Left kidney (tissue), 8 donors: Measurements from ENCODE around the gene MAPK11. TPM values are rescaled to one million over a fixed set of nuclear protein-coding genes. Genes with fewer than 3 reads are reported as not detected.

Experiments
- DNase-seq: peaks from one replicate; pipeline ENCODE4 v3.0.0-alpha.2; 2013
- long read RNA-seq, 8 donors: transcript quantifications; one replicate each; lab custom pipeline, GENCODE V29; 2026
- polyA plus RNA-seq: library from polyadenylated mRNA; unstranded; fragments of 120-200 nt; gene quantifications from one replicate; pipeline ENCODE4 v1.2.1, GENCODE V29; 2013; ENCODE audit not compliant: insufficient read length

Gene MAPK11
- polyA plus RNA-seq = 7.1 TPM
- long read RNA-seq, donor 1, partial matches to known transcripts = 0 of 1 reads
- long read RNA-seq, donor 1, other reads (novel, unspliced or antisense) = 0 of 1 reads
- long read RNA-seq, donor 2, partial matches to known transcripts = 0 of 1 reads
- long read RNA-seq, donor 2, other reads (novel, unspliced or antisense) = 0 of 1 reads
- long read RNA-seq, donor 3, partial matches to known transcripts = 0 of 1 reads
- long read RNA-seq, donor 3, other reads (novel, unspliced or antisense) = 0 of 1 reads
- long read RNA-seq, donor 4 = 0 reads
- long read RNA-seq, donor 5, partial matches to known transcripts = 0 of 4 reads
- long read RNA-seq, donor 5, other reads (novel, unspliced or antisense) = 0 of 4 reads
- long read RNA-seq, donor 6, partial matches to known transcripts = 0 of 5 reads
- long read RNA-seq, donor 6, other reads (novel, unspliced or antisense) = 0 of 5 reads
- long read RNA-seq, donor 7, partial matches to known transcripts = 0 of 2 reads
- long read RNA-seq, donor 7, other reads (novel, unspliced or antisense) = 0 of 2 reads
- long read RNA-seq, donor 8 = 0 reads

DNA sequence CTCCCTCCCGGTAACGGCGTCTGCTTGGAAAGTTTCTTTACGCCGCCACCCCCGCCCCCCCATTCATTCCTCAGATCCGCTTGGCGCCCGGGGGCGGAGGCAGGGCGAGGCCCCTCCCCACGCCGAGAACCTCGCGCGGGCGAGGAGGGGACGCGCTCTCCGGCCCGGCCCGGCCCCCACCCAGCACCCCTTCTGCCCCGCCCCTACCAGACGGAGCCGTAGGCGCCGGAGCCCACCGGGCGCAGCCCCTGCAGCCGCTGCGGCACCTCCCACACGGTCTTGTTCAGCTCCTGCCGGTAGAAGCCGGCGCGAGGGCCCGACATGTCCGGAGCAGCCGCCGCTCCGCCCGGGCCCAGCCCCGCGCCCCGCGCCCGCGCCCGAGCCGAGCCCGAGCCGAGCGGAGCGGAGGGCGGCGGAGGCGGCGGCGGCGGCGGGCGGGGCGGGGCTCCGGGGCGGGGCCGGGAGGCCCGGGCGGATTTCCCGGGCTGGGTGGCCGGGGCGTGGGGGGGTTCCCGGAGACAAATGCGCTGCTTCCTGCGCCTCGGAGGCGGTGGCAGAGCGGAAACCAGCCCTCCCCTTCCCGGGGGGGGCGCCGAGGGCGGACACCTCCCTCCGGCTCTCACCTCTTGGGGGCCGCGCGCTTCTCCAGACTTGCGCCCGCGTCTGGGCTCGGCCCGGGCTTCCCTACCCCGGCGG is at the start of gene MAPK11:
Gene MAPK11 (minus strand): TSS at position 411 of the 696 bp plus-strand sequence. CDS start 88 bp downstream, at position 323.
- no peak for DNase-seq

DNA sequence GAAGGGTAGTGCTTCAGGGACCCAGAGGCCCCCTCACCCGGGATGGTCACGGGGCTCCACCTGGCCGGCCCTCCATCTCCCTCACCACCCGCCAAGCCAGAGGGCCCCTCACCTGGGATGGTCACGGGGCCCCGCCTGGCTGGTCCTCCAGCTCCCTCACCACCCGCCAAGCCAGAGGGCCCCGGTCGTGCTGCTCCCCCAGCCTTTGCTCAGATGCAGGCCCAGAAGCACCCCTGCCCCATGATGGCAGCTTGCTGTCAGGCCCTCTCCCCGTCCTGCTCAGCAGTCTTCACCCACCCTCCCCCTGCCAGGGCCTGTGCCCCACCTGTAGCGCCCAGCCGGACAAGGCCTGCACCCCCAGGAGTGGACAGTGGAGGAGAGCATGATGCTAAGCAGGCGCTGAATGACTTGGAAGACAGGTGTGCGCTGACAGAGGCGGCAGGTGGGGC is 49.3 kb upstream of the MAPK11 start:
- DNase-seq = no peak

DNA sequence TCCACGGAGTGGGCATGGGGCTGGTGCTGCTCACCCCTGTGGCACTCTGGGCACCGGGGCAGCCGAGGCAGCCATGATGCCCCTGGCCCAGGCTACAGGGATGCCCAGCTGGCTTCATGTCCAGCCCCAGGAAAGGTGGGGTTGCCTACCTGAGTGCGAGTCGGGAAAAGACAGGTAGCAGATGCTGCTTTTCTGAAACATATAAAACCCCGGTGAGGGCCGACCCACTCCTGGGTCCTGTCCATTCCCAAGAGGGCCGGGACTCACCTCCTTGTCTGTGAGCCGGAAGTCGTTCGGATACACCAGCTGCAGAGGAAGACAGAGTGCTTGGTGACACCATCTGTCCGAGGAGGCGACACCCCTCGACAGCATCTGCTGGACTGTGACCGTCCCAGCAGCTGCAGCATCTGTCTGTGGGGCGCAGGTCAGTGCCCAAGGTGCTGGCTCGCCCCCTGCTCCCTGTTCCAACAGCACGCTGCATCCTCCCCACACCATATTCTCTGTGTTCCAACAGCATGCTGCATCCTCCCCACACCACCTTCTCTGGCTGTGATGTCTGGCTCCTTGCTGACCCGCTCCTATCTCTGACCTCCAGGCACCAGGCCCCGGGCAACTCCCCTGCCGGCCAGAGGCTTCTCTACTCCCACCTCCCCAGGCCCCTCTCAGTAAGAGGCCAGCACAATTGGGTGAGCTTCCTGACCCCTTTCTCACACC is 48.7 kb upstream of the MAPK11 start:
- no peak for DNase-seq

DNA sequence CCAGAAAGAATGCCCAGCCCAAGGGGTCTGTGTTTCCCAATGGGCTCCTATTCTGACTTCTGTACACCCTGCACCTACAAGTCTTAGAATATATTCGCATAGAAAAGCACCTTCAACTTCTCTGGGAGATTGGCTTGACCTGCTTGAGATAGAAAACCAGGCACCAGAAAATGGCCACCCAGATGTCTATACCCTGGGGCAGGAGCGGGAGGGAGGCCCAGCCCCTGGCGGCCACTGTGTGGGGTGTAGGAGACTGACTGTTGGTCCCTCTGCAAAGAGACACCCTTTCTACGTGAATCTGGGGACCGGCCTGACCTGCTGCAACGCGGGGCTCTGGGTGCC is 48.1 kb upstream of the MAPK11 start:
- no peak for DNase-seq

DNA sequence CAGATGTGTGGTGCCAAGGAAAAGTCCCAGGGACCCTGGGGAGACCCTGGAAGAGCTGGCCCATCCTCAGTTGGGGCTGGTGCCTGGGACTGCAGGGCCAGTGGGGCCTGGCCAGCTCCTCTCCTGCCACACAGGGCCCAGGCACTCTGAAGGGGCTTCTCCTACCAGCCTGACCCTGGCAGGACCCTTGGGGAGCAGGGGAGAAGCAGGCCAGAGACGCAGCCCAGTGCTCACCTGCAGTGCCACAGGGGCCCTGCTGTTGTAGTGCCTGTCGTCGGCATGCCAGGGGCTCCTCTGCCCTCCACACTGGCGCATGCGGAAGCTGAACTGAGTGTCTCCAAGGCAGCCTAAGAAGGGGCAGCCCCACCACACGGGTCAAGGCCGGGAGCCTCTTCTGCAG is 47.5 kb upstream of the MAPK11 start:
- no peak for DNase-seq

DNA sequence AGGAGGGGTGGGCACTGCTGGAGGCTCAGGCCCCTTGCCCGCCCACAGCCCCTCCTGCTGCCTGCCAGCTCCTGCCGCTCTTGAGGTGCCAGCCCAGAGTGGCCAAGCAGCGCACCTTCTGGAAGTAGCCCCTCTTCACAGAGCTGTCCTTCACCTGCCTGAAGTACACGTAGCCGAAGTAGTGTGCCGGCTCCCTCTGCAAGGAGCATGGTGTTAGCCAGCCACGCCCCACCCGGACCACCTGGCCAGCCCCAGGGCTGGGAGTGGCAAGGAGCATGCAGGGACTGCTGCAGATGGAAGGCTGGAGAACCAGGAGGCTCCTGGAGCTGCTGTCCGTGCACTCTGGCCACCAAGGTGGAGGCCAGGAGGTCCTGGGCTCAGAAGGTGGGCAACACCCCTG is 47.0 kb upstream of the MAPK11 start:
- DNase-seq = no peak

DNA sequence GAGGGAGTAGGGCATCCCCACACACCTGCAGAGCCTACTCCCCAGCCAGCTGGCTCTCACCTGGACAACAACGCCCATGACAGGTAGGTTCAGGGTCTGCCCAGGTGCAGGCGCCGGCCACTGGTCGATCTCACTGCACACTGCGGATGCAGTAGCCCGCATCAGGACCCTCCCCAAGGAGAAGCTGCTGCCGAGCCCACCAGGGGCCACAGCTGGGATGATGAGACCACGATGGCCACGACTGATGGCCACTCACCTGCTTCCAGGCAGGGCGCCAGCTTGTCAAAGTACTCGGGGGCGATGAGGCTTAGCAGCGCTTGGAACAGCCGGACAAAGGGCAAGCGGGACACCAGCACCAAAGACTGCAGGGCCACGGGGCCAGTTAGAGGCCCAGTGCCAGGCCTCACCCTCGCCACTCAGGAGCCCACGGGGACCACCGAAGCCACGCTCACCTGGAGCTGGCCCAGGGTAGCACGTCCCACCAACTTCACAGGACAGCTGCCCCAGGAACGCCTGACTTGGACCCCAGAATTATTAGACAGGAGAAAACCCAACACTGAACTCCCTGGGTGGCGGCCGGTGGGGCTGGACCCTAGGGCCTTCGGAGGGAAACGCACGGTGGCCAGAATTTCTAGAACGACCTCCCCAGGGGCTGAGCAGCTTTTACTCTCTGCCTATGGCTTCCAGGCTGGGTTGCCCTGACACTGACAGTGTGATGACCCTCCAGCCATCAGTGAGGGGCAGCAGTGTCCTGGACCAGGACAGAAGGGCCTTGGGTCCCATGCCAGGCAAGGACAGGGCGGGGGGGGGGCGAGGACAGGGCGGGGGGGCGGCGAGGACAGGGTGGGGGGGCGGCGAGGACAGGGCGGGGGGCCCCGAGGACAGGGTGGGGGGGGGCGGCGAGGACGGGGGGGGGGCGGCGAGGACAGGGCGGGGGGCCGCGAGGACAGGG is 46.2 kb upstream of the MAPK11 start:
- DNase-seq = no peak

DNA sequence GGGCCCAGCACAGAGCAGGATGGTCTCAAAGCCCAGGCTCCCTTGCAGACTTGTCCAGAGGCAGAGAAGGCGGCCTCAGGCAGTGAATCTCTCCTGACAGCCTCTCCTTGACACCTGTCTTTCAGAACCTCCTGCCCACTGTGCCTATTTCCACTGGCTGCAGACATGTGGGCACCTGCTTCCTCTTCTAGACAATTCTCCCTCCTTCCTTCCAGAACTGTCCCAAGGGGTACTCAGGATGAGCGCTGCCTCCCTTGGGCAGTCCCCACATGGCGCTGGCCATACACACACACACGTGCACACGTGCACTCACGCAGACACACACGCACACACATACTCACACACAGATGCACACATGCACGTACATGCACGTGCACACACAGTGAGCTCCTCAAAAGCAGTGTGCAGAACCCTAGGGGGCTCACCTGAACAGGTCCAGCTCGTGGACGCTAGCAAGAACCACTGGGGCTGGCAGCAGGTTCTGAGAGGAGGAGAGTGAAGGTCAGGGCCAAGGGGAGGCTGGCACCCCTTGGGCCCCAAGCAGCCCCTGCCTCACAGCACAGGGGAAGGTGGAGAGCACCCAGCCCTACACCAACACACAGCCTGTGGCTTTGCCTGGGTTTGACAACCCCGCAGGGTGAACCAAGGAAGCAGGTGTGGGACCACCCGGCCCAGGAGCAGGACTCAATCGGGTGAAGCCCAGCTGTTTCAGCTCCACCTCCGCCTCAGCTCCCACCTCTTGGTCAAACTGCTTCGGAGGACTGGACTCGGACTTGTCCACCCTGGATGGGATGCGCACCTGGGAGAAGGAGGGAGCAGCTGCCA is 45.3 kb upstream of the MAPK11 start:
- no peak for DNase-seq

DNA sequence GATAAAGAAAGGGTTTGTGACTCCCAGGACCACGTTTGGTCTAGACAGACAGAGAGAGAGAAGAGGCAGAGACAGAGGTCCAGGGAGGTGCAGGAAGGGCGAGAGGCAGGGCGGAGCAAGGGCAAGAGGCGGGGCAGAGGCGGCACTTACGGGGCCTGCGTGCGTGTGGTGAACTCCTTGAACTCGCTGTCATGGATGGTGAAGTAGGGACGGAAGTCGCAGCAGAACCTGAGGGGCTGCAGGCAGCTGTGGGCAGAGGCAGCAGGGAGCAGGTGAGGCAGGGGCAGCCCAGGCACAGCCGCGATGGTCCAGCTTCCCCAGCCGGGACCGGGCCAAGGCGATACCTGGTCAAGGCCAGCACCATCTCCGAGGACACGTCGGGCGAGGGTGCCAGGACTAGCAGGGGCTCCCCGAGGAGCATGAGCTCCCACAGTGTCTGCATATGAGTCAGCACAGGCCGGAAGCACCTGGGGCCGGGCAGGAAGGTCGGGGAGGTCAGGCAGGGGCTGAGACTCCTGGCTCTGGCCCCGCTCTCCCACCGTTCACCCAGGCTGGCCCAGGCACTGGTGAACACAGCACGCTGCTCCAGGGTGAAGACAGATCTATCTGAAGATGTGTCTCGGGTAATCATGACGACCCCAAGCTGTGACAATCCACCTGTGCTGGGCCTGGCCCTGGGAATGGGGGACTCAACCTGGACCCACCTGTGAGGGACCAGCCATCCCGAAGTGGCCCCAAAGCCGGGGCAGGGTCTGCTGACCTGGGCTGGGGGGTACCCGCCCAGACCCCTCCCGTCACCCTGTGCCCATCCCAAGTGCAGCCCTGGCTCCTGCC is 44.5 kb upstream of the MAPK11 start:
- no peak for DNase-seq

DNA sequence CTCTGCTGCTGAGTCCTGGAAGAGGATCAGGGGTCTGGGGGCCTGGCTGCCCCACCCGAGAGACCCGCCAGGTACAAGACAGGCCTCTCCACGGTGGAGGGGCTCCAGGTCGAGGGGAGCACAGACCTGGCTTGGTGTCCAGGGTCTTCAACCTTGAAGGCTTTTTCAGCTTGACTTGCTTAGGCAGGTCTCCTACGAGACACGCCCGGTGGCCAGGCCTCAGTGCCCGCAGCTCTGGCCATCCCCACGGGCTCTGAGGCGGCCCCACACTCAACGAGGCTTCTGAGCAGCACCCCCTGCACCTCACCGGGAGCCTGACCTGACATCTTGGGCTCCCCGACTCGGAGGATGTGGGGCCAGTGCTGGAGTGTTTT is 43.9 kb upstream of the MAPK11 start:
- DNase-seq = no peak

DNA sequence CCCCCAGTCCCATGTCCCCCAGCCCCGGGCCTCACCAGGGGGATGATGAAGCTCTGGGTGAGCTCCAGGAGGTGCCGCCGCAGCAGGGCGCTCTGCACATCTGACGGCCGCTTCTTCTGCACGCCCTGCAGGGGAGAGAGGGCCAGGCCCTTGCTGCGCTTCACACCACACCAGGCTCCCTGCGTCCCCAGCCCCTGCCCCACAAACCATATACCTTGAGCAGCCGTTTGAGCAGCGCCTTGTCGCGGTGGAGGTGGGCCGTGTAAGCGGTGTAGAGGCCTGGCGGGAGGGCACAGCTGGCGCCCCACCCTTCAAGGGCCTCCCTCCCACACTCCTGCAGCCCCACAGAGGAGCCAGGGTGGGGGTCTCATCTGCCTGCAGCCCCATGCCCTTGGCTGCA is 43.4 kb upstream of the MAPK11 start:
- no peak for DNase-seq

DNA sequence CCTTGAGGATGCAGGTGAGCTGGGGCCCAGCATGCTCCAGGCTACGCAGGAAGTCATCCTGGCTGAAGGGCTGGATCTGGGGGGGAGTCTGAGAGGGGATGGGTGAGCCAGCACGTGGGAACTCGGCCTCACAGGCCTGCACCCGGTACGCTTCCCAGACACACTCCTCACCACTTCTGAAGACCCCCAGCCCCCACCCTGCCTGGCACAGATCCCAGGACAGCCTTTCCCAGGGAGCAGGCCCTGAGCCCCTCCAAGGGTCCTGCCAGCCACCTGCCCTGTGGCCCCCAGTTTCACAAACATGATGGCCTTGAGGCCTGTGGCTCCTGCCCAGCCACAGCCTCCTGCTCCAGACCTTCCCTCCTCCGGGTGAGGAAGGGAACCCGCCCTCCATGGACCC is 42.8 kb upstream of the MAPK11 start:
- no peak for DNase-seq

DNA sequence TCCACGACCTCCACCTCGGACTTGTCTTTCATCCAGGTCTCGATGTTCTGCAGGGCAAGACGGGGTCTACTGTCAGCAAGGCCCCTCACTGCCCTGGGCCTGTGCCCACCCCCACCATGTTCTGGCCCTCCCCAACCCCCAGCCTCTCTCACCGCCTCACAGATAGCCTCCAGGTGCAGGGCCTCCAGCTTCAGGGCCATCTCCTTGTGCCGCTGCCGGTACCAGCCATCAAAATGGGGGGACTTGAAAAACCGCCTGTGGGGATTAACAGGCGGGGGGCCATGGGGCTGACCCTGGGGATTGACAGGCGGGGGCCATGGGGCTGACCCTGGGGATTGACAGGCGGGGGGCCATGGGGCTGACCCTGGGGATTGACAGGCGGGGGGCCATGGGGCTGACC is 42.2 kb upstream of the MAPK11 start:
- DNase-seq = no peak

DNA sequence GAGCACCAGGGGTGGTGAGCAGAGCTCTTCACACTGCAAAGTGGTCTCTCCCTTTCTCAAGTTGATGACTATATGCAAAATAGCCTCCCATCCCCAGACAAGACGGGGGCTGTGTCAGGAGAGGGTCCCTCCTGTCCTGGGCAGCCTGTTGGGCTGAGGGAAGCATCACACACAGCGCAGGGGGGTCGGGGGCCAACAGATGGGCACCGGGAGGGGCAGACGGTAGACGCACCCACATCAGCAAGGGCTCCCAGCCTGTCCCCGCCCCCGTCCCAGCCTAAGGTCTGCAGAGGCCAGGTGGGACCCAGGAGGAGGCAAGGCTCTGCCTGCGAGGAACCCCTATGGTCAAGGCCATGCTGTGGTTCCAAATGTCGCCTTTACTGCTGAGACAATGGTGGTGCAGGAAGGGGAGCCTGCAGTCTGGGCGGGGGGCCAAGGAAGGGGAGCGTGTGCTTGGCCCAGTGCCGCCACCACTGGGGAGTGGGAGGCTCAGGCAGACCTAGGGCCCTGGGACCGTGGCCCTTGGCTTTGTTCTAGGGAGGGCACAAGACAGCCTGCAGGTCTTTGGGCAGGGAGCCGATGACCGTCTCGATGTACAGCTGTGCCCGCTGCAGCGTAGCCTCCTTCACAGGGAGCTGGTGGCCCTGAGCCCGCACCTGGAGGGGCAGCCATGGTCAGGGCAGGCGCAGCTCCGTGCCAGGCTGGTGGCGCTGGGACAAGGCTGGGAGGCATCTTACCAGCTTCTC is 41.6 kb upstream of the MAPK11 start:
- no peak for DNase-seq

DNA sequence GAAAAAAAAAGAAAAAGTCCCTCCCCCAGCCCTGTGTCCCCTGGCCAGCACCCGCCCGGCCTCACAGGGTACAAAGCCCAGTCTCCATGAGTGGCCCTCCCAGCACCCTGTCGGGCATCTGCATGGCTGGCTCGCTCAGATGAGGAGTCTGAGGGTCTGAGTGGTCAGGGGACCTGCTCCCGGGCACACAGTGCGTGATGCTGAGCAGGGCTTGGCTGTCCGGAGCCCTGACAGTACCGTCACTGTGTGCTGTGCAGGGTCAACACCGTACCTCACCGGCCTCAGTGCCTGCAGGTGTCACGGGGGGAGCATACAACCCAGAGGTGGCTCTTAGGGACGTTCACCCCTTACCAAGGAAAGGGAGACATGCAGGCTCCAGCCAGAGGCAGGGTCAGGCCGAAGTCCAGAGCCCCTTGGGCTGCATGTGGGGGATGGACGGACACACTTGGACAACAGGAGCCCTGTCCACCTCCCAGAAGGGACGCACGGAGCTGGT is 40.8 kb upstream of the MAPK11 start:
- DNase-seq = no peak

DNA sequence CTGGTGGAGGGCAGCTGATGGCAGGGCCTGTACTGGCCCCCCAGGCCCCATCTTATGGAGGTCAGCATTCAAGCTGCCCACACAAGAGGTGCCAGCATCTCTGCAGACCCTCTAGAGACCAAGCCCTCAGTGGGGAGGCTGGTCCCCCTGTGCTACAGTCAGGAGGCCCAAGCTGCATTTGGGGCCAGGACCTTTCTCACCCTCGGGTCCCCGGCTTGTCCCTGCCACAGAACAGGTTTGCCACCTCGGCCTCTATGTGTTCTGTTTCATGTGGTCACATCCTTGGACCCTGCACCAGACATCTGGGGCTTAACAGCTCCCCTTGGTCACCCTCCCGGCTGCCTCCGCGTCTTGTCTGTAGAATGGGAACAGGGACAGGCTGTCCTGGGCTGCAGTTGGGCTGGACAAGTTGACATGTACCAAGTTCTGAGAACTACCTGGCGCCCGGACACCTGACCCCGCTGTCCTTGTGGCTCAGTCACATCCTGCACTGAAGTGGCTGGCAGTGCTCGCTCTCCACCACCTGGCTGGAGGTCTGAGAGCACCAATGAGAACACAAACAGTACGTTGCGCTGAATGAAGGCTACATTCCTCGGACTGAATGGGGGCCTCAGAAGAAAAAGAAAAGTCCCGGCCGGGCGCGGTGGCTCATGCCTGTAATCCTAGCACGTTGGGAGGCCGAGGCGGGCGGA is 40.0 kb upstream of the MAPK11 start:
- no peak for DNase-seq

DNA sequence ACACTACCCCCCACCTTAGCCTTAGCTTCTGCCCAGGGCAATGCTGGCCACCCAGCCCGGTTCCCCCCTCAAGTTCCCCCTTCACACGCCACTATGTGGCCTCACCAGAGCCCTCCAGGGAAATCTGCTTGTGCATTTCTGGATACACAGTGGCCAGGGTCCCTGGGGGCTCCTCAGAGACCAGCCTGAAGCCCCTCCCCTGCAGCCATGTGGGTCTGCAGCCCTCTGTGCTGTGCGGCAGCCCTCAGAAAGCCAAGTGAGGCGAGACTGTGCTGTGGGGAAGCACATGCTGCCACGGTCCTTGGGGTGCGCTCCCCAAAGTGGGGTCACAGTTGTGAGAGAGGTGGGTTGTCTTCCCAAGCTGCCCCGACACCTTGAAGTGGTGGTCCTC is 39.4 kb upstream of the MAPK11 start:
- DNase-seq = no peak

DNA sequence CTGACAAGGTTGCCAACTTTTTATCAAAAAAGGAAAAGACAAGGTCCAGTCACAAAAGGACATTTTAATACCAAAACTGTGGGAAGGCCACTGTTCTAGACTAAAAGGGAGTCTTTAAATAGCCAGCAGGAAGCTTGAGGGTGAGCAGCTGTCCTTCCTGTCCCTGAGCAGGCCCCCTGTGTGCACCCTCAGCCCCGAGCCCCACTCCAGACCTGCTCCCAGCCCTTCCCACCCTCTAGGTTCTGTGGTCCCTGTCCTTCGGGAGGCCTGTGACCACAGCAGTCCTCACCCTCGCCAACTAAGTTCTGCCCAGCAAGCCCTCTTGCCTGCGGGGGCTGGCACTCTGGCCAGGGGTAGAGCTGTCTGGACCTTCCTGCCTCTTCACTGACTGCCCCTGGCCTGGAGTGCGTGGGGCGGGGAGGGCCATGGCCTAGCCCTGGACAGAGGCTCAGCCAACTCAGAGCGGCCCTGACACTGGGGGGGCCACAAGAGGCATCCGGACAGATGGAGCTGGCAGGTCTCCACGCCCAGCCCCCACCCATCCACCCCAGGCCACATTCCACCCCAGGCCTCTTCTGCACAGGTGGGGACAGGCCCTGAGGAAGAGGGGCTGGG is 38.9 kb upstream of the MAPK11 start:
- DNase-seq = no peak
